H1 (cell line): ENCODE measurements around the gene RHOH. TPM values are rescaled to one million over a fixed set of nuclear protein-coding genes. Genes with fewer than 3 reads are reported as not detected.

Experiments
- CTCF ChIA-PET: fragments of 300-600 bp; sonication (Branson Sonifier 250); formaldehyde crosslinking; loops from one replicate; lab custom pipeline; 2021; ENCODE audit not compliant: partially characterized antibody; lab: Charles Lee
- POLR2A ChIA-PET: fragments of 300-600 bp; sonication (Branson Sonifier 250); formaldehyde crosslinking; loops from one replicate; lab custom pipeline; 2021; ENCODE audit warnings: inconsistent platforms; ENCODE audit not compliant: partially characterized antibody; lab: Charles Lee
- DNase-seq, 2 experiments: peaks; one replicate each; pipeline versions ENCODE4 v3.0.0 to v3.0.0-alpha.2; 2010 to 2022; ENCODE audit warnings: low spot score in 2 of 2, low read depth in 1 of 2, mixed read lengths in 1 of 2
- FAIRE-seq: peaks from 2 replicates; lab custom pipeline; 2011; peaks lifted over from hg19 to GRCh38; lab: Jason Lieb, UNC
- H2AFZ ChIP-seq: 2 replicates; pipeline ENCODE4 v1.8.1; 2012; ENCODE audit warnings: low read length, inconsistent platforms
- H2AK5ac ChIP-seq: 2 replicates; pipeline ENCODE4 v1.6.1; 2013; ENCODE audit warnings: low read depth, low read length
- H2BK120ac ChIP-seq: replicated peaks from 2 replicates; pipeline ENCODE3; 2013; ENCODE audit warnings: low read depth, low read length, inconsistent platforms
- H2BK12ac ChIP-seq: 2 replicates; pipeline ENCODE4 v1.6.1; 2013; ENCODE audit warnings: low read depth, low read length
- H2BK15ac ChIP-seq: 2 replicates; pipeline ENCODE4 v1.6.1; 2013; ENCODE audit warnings: low read length
- H2BK20ac ChIP-seq: 2 replicates; pipeline ENCODE4 v1.6.1; 2013; ENCODE audit warnings: low read length
- H2BK5ac ChIP-seq: 2 replicates; pipeline ENCODE4 v1.6.1; 2013; ENCODE audit warnings: low read depth, low read length
- H3K14ac ChIP-seq: 2 replicates; pipeline ENCODE4 v1.6.1; 2013; ENCODE audit warnings: inconsistent platforms; ENCODE audit not compliant: insufficient read length
- H3K18ac ChIP-seq: 2 replicates; pipeline ENCODE4 v1.6.1; 2013; ENCODE audit warnings: low read length; ENCODE audit errors: extremely low read depth
- H3K23ac ChIP-seq: 2 replicates; pipeline ENCODE4 v1.6.1; 2013; ENCODE audit warnings: inconsistent platforms; ENCODE audit not compliant: insufficient read length
- H3K23me2 ChIP-seq: 2 replicates; pipeline ENCODE4 v1.6.1; 2013; ENCODE audit warnings: low read depth, low read length
- H3K27ac ChIP-seq: 2 replicates; pipeline ENCODE4 v1.6.1; 2011; ENCODE audit warnings: low read depth, low read length, inconsistent platforms
- H3K27me3 ChIP-seq, 4 experiments: replicated peaks in 1 of 4; 1 replicate in 1 of 4; 2 replicates in 3 of 4; pipeline versions ENCODE4 v1.6.1 to v1.8.1; 2011 to 2013; ENCODE audit warnings: low read length in 3 of 4, mild to moderate bottlenecking in 3 of 4, inconsistent platforms in 2 of 4, mixed read lengths in 2 of 4, moderate library complexity in 1 of 4; ENCODE audit not compliant: control insufficient read depth in 3 of 4, insufficient read depth in 3 of 4; ENCODE audit errors: extremely low read depth in 1 of 4
- H3K36me3 ChIP-seq, 4 experiments: 2 replicates each; pipeline versions ENCODE4 v1.6.1 to v1.8.1; 2011 to 2013; ENCODE audit warnings: mild to moderate bottlenecking in 4 of 4, low read length in 3 of 4, moderate library complexity in 2 of 4, control low read depth in 1 of 4, inconsistent platforms in 1 of 4; ENCODE audit not compliant: insufficient read depth in 4 of 4, control insufficient read depth in 2 of 4
- H3K4ac ChIP-seq: replicated peaks from 2 replicates; pipeline ENCODE3; 2013; ENCODE audit warnings: low read length, low read depth, mixed read lengths, inconsistent platforms; ENCODE audit not compliant: insufficient read length
- H3K4me1 ChIP-seq, 4 experiments: replicated peaks in 1 of 4; 1 replicate in 1 of 4; 2 replicates in 3 of 4; pipeline versions ENCODE4 v1.6.1 to v1.8.1; 2011 to 2013; ENCODE audit warnings: low read length in 3 of 4, inconsistent platforms in 2 of 4, mixed read lengths in 1 of 4; ENCODE audit not compliant: insufficient read depth in 4 of 4, control insufficient read depth in 3 of 4
- H3K4me2 ChIP-seq, 2 experiments: 2 replicates each; pipeline versions ENCODE4 v1.6.1 to v1.8.1; 2011 to 2013; ENCODE audit warnings: low read depth in 2 of 2, low read length in 2 of 2, control low read depth in 1 of 2, inconsistent platforms in 1 of 2, mild to moderate bottlenecking in 1 of 2; ENCODE audit not compliant: insufficient read depth in 1 of 2
- H3K4me3 ChIP-seq, 4 experiments: fragments of 200-600, 300-600 bp in 1 of 4; sonication (generic), shearing (Covaris generic), sonication (Bioruptor Twin) in 1 of 4; 2 replicates each; pipeline versions ENCODE4 v1.5.1 to v1.8.1; 2011 to 2016; ENCODE audit warnings: low read length in 4 of 4, low read depth in 3 of 4, control low read depth in 2 of 4, inconsistent platforms in 2 of 4, mild to moderate bottlenecking in 2 of 4, mixed read lengths in 1 of 4, moderate library complexity in 1 of 4; ENCODE audit not compliant: insufficient read depth in 2 of 4; ENCODE audit errors: extremely low read depth in 1 of 4
- H3K56ac ChIP-seq: replicated peaks from 2 replicates; pipeline ENCODE3; 2013; ENCODE audit warnings: low read depth, mild to moderate bottlenecking, mixed read lengths, low read length, inconsistent platforms; ENCODE audit not compliant: insufficient read length
- H3K79me1 ChIP-seq: 2 replicates; pipeline ENCODE4 v1.6.1; 2013; ENCODE audit warnings: low read depth, low read length, control low read depth
- H3K79me2 ChIP-seq, 2 experiments: 2 replicates each; pipeline versions ENCODE4 v1.6.1 to v1.8.1; 2012 to 2013; ENCODE audit warnings: low read length in 2 of 2, mild to moderate bottlenecking in 2 of 2, inconsistent platforms in 1 of 2; ENCODE audit not compliant: insufficient read depth in 2 of 2, control insufficient read depth in 1 of 2
- H3K9ac ChIP-seq, 4 experiments: replicated peaks in 1 of 4; 1 replicate in 1 of 4; 2 replicates in 3 of 4; pipeline versions ENCODE4 v1.6.1 to v1.8.1; 2011 to 2013; ENCODE audit warnings: low read depth in 3 of 4, low read length in 3 of 4, control low read depth in 2 of 4, mild to moderate bottlenecking in 2 of 4, moderate library complexity in 2 of 4, inconsistent platforms in 1 of 4; ENCODE audit errors: extremely low read depth in 1 of 4
- H3K9me3 ChIP-seq, 2 experiments: 2 replicates each; pipeline versions ENCODE4 v1.6.1 to v1.8.1; 2012 to 2013; ENCODE audit warnings: mild to moderate bottlenecking in 2 of 2, moderate library complexity in 2 of 2, control low read depth in 1 of 2, inconsistent platforms in 1 of 2, low read depth in 1 of 2, low read length in 1 of 2, mixed read lengths in 1 of 2; ENCODE audit not compliant: insufficient read depth in 2 of 2
- H4K20me1 ChIP-seq, 2 experiments: replicated peaks in 1 of 2; 2 replicates each; pipeline versions ENCODE3 to v1.8.1; 2011 to 2013; ENCODE audit warnings: inconsistent platforms in 2 of 2, low read length in 2 of 2, mild to moderate bottlenecking in 1 of 2; ENCODE audit not compliant: insufficient read depth in 2 of 2, control insufficient read depth in 1 of 2
- H4K5ac ChIP-seq: 2 replicates; pipeline ENCODE4 v1.6.1; 2013; ENCODE audit warnings: low read length, low read depth, mixed read lengths, inconsistent platforms; ENCODE audit not compliant: insufficient read length
- H4K8ac ChIP-seq: 2 replicates; pipeline ENCODE4 v1.8.0; 2013; ENCODE audit warnings: mild to moderate bottlenecking, moderate library complexity, low read length, inconsistent platforms; ENCODE audit not compliant: insufficient read depth; ENCODE audit errors: extremely low read depth
- H4K91ac ChIP-seq: replicated peaks from 2 replicates; pipeline ENCODE3; 2013; ENCODE audit warnings: low read length, mixed read lengths, inconsistent platforms; ENCODE audit not compliant: insufficient read length
- CTCF ChIP-seq, 3 experiments: IDR thresholded peaks; 1 replicate in 2 of 3; 2 replicates in 1 of 3; pipeline versions ENCODE4 v1.5.1 to v1.6.1; 2011; ENCODE audit warnings: low read length in 3 of 3, mild to moderate bottlenecking in 3 of 3, inconsistent platforms in 2 of 3, low read depth in 1 of 3, moderate library complexity in 1 of 3; ENCODE audit not compliant: insufficient read depth in 1 of 3; ENCODE audit errors: control extremely low read depth in 1 of 3
- HDAC2 ChIP-seq, 2 experiments: fragments of 300-600 bp in 1 of 2; sonication (generic) in 1 of 2; IDR thresholded peaks; 2 replicates each; pipeline ENCODE4 v1.6.1; 2011 to 2012; ENCODE audit warnings: low read depth in 2 of 2, low read length in 2 of 2, mild to moderate bottlenecking in 2 of 2, moderate library complexity in 2 of 2, borderline replicate concordance in 1 of 2, inconsistent platforms in 1 of 2
- JUND ChIP-seq: IDR thresholded peaks from 2 replicates; pipeline ENCODE4 v1.6.1; 2011; ENCODE audit warnings: mild to moderate bottlenecking, improper control_type of control experiment, low read length
- NRF1 ChIP-seq: IDR thresholded peaks from 2 replicates; pipeline ENCODE4 v1.6.1; 2011; ENCODE audit warnings: mild to moderate bottlenecking, low read depth, low read length, improper control_type of control experiment
- TAF7 ChIP-seq: optimal IDR thresholded peaks from 2 replicates; pipeline ENCODE3; 2011; ENCODE audit warnings: low read depth, mild to moderate bottlenecking, inconsistent platforms, low read length, moderate library complexity, borderline replicate concordance
- YY1 ChIP-seq: IDR thresholded peaks from 2 replicates; pipeline ENCODE4 v1.6.1; 2011; ENCODE audit warnings: low read depth, mild to moderate bottlenecking, low read length
- WGBS, 2 experiments: shearing (Covaris generic) in 1 of 2; methylation state at CpG; one replicate each; pipeline versions ENCODE4 v1.1.6 to v1.1.7; 2013 to 2015; ENCODE audit warnings: low lambda C conversion rate in 2 of 2, mixed read lengths in 2 of 2, inconsistent platforms in 1 of 2, low coverage in 1 of 2, missing lambda C conversion rate in 1 of 2; ENCODE audit not compliant: insufficient replicate concordance in 2 of 2, insufficient coverage in 1 of 2, insufficient read length in 1 of 2; ENCODE audit errors: extremely low coverage in 1 of 2, missing lambda C conversion rate in 1 of 2; 5-methylcytosine and 5-hydroxymethylcytosine counted together
- polyA plus RNA-seq, 7 experiments: library from polyadenylated mRNA; depleted of rRNA in 3 of 7; stranded (reverse) in 5 of 7; unstranded in 2 of 7; fragments of >200 nt in 5 of 7; fragments of 200-250 nt in 2 of 7; gene quantifications; 1 replicate in 5 of 7; 2 replicates in 1 of 7; 4 replicates in 1 of 7; pipeline versions ENCODE4 v1.2.1 to v1.2.3, GENCODE V29; 2011 to 2013; ENCODE audit warnings: missing spikeins in 2 of 7, mixed read lengths in 2 of 7
- total RNA-seq: library from RNA; stranded (reverse); fragmentation: NEBNext Ultra II Directional; extraction: Animal tissue kit (Norgen Biotek cat#: 25700); gene quantifications from 2 replicates; pipeline ENCODE4 v1.2.1, GENCODE V29; 2021

The RHOH gene
- total and polyA plus RNA-seq, 2 of the 8 experiments (the other 6 are each of a cell fraction or from before 2014, with no cell fraction given): 5.9 to 6.9 TPM

- Histone ChIP-seq H3K27me3 (no peaks in the 10 kb centered on the region), H3K14ac (no peak overlapping the region), H2AFZ (no peak overlapping the region), H4K8ac (no peak overlapping the region), H3K27ac (no peak overlapping the region), H3K4me2 (no peak overlapping the region), H3K56ac (no peak overlapping the region), H2BK15ac (no peak overlapping the region), H3K23me2 (no peaks in the 10 kb centered on the region), H3K23ac (no peak overlapping the region), H2BK20ac (no peak overlapping the region), H3K36me3 (no peaks in the 10 kb centered on the region), H2BK120ac (no peak overlapping the region), H3K9me3 (no peaks in the 10 kb centered on the region), H3K4ac (no peak overlapping the region), H4K5ac (no peak overlapping the region), H3K79me2 (no peaks in the 10 kb centered on the region), H2BK5ac (no peak overlapping the region), H4K20me1 (no peaks in the 10 kb centered on the region), H3K18ac (no peak overlapping the region), H3K79me1 (no peaks in the 10 kb centered on the region), H2AK5ac (no peak overlapping the region), H4K91ac (no peak overlapping the region), H3K4me1 (peaks cover 0 to 7% (median 6%) of the 10 kb centered on the region in 4 experiments; a peak in 6 of 7 replicates), H3K9ac (no peak overlapping the region), H2BK12ac (no peak overlapping the region), H3K4me3 (no peak overlapping the region)
- DNase-seq (no peak), FAIRE-seq (no peak)
- ChIA-PET POLR2A (interaction anchor here (0.7 kb wide), 1 partner anchor 16 kb away, joined by 3 read pairs; no protein-coding TSS in a partner anchor), CTCF (no interaction called here)
- WGBS, 2 experiments: 92% methylated on average over 1 of the region's 1 CpG; no CpG with 5 or more reads in 1 of the 2 experiments
- no peak for TF ChIP-seq HDAC2 (IDR thresholded peaks at IDR 0.05; ENCODE audit: borderline replicate concordance in 1 of 2, low read depth in 2 of 2, low read length in 2 of 2)
- TF ChIP-seq YY1: no peak
- TF ChIP-seq JUND: no peak
- no peak for TF ChIP-seq NRF1
- TF ChIP-seq CTCF (IDR thresholded peaks at IDR 0.05; ENCODE audit: control extremely low read depth in 1 of 3, insufficient read depth in 1 of 3, low read depth in 1 of 3, low read length in 3 of 3): no peak
- TF ChIP-seq TAF7: no peak
Observed at GRCh38 chr4:40186665-40187014, 10.2 kb upstream of the RHOH start.
